Endometrial microvascular endothelial cells (primary cell): ENCODE measurements around the gene RHOT2. TPM values are rescaled to one million over a fixed set of nuclear protein-coding genes. Genes with fewer than 3 reads are reported as not detected.

ENCODE experiments used
- in situ Hi-C: cut with HindIII; loops from 2 replicates; pipeline ENCODE4 v1.10.0; 2017; ENCODE audit warnings: low sequenced_read_pairs, low pct_unique_long_range_greater_than_20kb; ENCODE audit errors: inconsistent ontology term
- total RNA-seq: library from RNA; depleted of rRNA; stranded (reverse); fragments of >200 nt; gene quantifications from one replicate; pipeline ENCODE4 v1.2.3, GENCODE V29; 2015; ENCODE audit errors: inconsistent ontology term

Gene RHOT2
- total RNA-seq, 1 donor from 2014 or later: 41.3 TPM

DNA sequence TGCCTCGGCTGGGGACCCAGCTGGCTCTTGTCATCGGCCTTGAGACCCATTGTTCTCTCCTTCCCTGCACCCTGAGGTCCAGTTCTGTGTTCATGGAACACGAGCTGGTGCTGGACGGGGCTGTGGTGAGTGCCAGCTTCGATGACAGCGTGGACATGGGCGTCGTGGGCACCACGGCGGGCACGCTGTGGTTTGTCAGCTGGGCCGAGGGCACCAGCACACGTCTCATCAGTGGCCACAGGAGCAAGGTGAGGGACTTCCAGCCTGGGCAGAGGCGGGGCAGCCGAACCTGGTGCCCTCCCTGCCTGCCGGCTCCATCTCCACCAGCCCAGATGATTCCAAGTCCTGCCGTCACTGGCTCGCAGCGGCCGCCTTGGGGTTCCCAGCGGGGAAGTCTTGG lies 5.3 kb upstream of the RHOT2 start:
- in situ Hi-C loops: no loop called here

DNA sequence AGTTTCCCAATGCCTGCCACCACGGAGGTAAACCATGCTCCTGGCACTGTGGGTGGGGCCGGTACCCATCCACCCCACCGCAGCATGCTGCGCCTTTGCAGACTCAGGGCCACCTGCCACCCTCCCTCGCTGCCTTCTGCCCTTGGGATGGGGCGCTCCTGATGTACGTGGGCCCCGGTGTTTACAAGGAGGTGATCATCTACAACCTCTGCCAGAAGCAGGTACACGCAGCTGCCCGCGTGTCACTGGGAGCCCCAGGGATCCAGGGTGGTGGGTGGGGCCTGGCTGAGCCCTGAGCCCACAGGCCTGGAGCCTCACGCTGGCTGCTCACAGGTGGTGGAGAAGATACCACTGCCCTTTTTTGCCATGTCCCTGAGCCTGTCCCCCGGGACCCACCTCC lies 1.4 kb upstream of the RHOT2 start:
- in situ Hi-C loops: no loop called here

DNA sequence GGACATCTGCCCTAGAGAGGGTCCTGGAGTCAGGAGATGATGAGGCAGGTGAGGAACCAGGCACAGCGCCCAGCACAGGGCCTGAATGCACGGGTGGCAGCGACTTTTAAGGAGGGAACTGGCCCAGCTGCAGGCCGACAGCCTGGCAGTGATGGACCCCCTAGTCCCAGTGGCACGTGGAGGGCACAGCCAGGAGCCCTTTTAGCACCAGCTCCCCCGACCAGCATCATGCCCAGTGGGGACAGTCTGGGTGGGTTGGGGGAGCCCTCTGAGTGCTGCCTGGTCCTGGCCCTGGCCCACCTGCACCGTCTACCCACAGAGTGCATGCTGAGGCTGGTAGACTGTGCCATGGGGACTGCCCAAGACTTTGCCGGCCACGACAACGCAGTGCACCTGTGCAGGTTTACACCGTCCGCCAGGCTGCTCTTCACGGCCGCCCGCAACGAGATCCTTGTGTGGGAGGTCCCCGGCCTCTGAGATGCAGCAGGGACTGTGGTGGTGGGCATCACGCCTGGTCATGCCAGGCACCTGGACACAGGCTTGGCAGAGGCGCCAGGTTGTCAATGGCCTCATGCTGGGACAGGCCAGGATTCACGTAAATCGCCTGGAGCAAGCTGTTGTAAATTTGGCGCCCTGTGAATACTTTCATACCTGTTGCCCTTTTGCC lies 686 bp upstream of the RHOT2 start:
- in situ Hi-C loops: no loop called here

DNA sequence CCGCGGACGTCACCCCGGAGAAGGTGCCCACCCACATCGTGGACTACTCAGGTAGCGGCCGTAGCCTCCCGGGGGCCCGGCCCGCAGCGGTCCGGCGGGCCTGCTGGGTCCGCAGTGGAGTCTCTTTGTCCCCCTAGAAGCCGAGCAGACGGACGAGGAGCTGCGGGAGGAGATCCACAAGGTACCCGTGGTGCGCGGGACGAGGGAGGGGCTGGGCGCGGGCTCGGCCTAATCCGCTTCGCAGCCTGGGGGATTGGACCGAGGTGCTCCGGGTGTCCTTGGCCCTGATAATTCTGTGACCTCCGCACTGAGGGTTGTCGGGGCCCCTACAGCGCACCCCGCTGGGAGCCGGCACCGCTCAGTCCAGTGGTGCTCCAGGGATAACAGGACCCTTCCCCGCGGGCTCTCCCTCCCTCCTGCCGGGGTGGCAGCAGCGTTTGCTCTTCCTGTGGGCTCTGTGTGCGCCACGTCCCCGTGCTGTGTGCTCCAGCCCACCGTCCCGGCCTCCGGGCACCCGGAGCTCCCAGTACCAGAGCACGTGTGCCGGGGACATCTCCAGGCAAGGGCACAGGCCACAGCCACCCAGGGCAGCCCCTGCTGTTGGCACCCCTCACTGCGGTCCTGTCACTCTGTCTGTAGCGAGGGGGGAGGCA lies 713 bp downstream of the RHOT2 start:
- in situ Hi-C loops: no loop called here

DNA sequence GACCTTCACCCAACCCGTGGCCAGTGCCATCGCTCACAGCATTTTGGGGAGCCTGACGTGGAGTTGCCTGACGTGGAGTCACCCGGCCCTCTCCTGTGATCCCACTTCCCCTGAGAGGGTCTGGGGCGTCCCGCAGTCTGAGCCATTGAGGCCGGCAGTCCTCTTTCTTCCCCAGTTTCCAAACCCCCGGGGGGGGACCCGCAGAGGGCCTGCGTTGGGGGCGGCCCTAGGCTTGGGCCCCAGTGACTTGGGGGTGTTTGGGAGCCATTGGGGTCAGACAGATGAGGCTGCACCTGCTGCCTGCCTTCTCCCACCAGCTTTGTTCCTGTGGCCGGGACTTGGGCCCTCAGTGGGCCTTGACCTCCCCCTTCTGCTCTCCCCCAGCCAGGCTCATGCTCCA lies 1.7 kb downstream of the RHOT2 start:
- in situ Hi-C loops: no loop called here

DNA sequence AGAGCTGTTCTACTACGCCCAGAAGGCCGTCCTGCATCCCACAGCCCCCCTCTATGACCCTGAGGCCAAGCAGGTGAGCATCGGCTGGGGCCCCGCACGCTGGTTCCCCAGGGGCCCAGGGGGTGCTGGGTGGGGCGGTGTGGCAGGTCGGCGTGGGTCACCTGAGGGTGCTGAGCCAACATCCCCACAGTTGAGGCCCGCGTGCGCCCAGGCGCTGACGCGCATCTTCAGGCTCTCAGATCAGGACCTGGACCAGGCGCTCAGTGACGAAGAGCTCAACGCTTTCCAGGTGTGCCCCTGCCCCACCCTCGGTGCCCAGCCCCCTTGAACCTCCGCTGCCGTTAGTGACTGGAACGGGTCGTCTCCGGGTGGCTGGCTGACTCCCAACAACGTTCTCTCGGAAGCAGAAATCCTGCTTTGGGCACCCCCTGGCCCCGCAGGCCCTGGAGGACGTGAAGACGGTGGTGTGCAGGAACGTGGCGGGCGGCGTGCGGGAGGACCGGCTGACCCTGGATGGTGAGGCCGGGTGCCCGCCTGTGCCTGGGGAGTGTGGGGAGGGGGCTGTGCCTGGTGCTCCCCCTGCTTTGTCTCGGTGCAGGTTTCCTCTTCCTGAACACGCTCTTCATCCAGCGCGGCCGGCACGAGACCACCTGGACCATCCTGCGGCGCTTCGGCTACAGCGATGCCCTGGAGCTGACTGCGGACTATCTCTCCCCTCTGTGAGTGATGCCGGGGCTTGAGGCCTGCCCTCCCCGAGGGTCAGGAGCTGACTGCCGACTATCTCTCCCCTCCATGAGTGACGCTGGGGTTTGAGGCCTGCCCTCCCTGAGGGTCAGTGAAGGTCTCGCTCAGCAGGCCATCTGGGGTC lies 2.8 kb downstream of the RHOT2 start:
- in situ Hi-C loops: no loop called here

DNA sequence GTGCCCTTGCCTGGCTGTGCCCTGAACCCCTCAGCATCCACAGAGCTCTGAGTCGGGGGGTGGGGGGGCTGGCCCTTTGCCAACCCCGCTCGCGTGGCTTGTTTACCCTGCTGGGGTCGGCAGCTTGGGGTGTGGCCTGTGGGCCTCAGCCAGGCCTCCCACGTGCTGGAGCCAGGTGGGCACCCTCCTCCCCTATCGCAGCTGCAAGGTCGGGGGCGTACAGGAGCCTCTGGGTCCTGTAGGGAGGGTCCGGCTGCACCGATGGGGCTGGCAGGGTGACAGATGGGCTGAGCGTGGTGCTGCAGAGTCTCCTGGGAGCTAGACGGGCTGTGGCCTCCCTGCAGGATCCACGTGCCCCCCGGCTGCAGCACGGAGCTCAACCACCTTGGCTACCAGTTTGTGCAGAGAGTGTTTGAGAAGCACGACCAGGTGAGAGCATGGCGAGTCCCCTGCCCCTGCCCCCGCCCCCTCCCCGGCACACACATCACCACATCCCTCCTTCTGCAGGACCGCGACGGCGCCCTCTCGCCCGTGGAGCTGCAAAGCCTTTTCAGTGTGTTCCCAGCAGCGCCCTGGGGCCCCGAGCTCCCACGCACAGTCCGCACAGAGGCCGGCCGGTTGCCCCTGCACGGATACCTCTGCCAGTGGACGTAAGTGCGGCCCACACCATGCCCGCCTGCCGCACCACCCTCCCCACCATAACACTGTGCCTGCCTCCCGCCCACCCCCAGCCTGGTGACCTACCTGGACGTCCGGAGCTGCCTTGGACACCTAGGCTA lies 3.6 kb downstream of the RHOT2 start:
- in situ Hi-C loops: no loop called here

DNA sequence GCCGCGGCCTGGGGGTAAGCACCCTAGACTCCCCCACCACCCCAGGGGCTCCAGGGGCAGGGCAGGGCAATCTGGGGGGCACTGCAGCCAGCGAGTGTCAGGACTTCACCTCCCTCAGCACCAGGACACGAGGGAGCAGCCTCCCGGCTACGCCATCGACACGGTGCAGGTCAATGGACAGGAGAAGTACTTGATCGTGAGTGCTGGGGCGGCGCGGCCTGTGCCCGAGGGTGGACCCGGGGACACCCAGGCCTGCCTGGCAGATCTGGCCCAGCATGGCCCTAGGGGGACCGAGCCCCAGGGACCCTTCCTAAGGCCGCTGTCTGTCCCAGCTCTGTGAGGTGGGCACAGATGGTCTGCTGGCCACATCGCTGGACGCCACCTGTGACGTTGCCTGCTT lies 4.4 kb downstream of the RHOT2 start:
- in situ Hi-C loops: no loop called here

DNA sequence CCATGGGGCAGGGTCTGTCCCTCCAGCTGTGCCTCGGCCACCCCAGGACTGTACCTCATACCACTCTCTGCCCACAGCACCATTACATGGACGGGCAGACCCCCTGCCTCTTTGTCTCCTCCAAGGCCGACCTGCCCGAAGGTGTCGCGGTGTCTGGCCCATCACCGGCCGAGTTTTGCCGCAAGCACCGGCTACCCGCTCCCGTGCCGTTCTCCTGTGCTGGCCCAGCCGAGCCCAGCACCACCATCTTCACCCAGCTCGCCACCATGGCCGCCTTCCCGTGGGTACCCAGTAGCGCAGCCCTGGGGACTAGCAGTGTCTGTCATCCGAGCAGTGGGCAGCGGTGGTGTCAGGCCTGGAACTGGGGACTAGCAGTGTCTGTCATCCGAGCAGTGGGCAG lies 4.9 kb downstream of the RHOT2 start:
- in situ Hi-C loops: no loop called here

DNA sequence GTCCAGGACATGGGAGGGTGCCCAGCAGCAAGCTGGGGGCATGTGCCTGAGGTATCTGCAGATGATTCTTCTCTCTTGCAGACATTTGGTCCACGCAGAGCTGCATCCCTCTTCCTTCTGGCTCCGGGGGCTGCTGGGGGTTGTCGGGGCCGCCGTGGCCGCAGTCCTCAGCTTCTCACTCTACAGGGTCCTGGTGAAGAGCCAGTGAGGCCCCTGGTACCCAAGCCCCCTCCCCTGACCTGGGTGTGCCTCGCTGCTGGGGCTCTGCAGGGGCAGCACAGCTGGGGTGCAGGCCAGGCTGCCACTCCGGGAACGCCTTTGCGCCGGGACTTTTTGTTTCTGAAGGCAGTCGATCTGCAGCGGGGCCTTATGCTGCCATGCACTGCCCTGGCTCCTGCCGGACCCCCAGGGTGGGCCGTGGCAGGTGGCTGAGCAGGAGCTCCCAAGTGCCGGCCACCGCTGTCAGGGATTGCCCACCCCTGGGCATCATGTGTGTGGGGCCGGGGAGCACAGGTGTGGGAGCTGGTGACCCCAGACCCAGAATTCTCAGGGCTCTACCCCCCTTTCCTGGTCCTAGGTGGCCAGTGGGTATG lies 5.6 kb downstream of the RHOT2 start:
- in situ Hi-C loops: no loop called here

DNA sequence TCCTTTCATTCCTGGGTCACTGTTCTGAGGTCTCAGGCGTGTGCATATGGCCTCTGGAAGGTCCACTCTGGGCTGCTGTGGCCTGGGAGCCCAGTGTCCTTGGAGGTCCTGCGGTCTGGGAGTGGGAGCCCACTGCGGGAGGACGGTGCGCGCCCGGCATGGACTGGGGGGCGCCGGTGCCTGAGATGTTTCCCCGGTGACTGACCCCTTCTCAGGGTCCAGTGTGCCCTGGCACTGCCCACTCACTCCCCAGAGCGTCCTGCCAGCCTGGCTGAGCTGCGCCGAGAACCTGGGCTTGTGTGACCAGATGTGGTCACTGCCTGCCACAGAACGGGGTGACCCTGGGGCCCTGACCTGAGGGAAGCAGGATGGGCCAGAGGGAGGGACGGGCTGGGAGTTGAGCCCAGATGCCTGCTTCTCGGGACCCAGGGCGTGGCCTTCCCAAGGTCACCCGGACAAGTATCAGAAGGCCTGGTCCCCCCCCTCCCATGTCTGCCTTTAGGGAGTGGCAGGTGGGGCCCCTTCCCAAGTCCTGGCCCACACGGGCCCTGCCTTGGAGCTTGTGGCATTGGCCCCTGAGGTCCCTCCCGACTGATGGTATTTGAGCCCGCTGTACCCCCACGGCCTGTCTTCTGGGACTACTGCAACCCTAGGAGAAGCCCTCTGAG lies 6.4 kb downstream of the RHOT2 start:
- in situ Hi-C loops: no loop called here

DNA sequence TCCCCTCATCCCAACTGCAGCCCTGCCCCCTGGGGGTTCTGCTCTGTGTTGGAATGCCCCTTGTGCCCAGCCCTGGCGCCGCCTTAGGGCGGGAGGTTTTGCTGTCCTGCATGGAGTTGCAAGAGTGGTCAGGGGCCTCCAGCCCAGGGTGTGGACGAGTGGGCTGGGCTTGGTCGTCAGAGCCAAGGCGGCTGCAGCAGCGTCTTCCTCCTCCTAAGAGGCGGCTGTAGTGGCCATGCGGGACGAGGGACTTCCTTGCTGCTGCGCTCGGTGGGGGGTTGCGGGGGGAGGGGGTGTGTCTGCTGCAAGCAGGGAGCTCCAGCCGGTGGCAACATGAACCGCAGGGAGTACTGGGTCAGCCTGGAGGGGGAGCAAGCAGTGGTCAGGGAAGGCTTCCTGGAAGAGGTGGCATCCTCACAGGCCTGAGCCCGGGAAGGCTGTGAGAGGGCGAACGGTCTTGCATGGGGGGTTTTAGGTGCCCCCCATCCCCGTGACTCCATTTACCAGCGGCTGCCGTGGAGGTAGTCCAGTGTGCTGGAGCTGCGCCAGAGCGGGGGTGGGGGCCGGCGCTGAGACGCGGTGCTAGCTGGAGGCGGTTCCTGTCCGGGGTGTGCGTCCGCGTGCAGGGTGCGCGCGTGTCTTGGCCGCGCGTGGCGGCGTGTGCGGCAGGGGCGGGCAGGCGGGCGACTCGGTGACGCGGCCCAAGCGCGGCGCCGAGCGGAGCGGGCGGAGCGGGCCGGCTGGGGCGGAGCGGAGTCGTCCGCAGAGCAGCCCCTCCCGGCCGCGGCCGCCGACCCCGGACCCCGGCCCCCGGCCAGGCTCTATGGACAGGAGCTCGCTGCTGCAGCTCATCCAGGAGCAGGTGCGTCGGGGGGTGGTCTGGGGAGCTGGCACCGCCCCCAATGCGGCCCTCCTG lies 7.3 kb downstream of the RHOT2 start, which contains the start of gene RHBDL1:
Gene RHBDL1, plus strand, starts transcription at position 704 of the 916 bp plus-strand sequence. Its CDS starts 120 bp downstream, at position 824.
- in situ Hi-C loops: no loop called here

DNA sequence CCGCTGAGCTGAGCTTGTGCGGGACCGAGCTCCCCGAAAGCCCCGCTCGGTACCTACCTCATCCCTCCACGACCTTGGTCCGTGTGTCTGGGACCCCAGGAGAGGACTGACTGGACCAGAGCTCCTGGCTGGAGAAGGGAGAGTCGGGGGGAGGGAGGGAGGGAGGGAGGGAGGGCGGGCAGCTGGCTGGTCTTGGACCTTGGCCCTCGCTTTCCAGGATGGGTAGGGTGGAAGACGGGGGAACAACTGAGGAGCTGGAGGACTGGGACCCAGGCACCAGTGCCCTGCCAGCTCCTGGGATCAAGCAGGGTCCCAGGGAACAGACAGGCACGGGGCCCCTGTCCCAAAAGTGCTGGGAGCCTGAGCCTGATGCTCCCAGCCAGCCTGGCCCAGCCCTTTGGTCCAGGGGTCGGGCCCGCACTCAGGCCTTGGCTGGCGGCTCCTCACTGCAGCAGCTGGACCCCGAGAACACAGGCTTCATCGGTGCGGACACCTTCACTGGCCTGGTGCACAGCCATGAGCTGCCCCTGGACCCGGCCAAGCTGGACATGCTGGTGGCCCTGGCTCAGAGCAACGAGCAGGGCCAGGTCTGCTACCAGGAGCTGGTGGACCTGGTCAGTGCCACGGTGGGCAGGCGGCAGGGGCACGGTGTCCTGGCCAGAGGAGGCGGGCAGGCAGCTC lies 8.1 kb downstream of the RHOT2 start:
- in situ Hi-C loops: no loop called here

DNA sequence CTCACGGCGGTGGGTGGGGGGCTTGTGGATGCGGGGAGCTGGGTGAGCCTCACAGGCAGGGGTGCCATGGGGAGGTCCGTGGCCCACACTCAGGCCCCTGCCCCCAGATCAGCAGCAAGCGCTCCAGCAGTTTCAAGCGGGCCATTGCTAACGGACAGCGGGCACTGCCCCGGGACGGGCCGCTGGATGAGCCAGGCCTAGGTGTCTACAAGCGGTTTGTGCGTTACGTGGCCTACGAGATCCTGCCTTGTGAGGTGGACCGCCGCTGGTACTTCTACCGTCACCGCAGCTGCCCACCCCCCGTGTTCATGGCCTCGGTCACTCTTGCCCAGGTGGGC lies 8.6 kb downstream of the RHOT2 start:
- in situ Hi-C loops: no loop called here

DNA sequence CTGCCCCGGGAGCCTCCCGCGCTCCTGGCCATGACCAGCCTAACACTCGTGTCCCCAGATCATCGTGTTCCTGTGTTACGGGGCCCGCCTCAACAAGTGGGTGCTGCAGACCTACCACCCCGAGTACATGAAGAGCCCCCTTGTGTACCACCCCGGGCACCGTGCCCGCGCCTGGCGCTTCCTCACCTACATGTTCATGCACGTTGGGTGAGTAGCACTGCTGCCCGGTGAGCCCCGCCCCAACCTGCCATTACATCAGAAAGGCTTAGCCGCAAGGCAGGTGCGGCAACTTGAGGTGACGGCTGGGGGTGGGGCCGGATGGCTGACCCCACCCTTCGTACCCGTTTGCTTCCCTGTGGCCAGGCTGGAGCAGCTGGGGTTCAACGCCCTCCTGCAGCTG lies 9.0 kb downstream of the RHOT2 start:
- in situ Hi-C loops: no loop called here

DNA sequence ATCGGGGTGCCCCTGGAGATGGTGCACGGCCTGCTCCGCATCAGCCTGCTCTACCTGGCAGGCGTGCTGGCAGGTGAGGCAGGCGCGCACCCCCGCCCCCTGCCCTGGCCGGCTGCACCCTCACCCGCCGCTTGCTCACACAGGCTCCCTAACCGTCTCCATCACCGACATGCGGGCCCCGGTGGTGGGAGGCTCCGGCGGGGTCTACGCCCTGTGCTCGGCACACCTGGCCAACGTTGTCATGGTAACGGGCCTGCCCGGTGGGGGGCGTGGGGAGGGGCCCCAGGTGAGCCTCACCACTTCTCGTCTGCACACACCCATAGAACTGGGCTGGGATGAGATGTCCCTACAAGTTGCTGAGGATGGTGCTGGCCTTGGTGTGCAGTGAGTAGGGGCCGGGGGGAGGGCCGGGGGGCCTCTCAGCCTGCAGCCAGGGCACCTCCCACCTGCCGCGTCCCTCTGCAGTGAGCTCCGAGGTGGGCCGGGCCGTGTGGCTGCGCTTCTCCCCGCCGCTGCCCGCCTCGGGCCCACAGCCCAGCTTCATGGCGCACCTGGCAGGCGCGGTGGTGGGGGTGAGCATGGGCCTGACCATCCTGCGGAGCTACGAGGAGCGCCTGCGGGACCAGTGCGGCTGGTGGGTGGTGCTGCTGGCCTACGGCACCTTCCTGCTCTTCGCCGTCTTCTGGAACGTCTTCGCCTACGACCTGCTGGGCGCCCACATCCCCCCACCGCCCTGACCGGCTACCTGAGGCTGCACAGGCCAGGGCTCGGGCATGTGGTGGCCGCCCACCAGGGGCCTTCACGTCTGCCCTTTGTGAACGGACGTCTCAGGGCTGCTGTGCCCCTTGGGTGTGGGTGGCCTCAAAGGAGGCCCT lies 9.6 kb downstream of the RHOT2 start:
- in situ Hi-C loops: no loop called here
